GM23338 (cell line): ENCODE measurements around the gene SPATA13. TPM values are rescaled to one million over a fixed set of nuclear protein-coding genes. Genes with fewer than 3 reads are reported as not detected.
A peak's percentile ranks its signal among the peaks of the same experiment; 100 is the strongest.
"Not testable (repeated sequence)": the region's sequence is repeated elsewhere in the genome, so short reads cannot be mapped to it uniquely, and the experiment has no call there.

Experiments used
- ATAC-seq: fragments of 200-7000 bp; cut with Tn5 transposase; 3 replicates; pipeline ENCODE4 v1.9.1; 2020
- DNase-seq: peaks from one replicate; pipeline ENCODE4 v3.0.0-alpha.2; 2015; ENCODE audit warnings: low spot score
- H2AFZ ChIP-seq: fragments of 200-600 bp; sonication (generic); 2 replicates; pipeline ENCODE4 v1.8.0; 2016; ENCODE audit warnings: antibody characterized with exemption, mild to moderate bottlenecking, moderate library complexity
- H3F3A ChIP-seq: fragments of 200-600 bp; sonication (generic); replicated peaks from 2 replicates; pipeline ENCODE4 v1.8.0; 2017; ENCODE audit warnings: antibody characterized with exemption, mixed run types, low read depth
- H3K27ac ChIP-seq: fragments of 200-600 bp; sonication (generic); 2 replicates; pipeline ENCODE4 v1.6.1; 2016; ENCODE audit warnings: low read depth
- H3K27me3 ChIP-seq: fragments of 200-600 bp; sonication (generic); 2 replicates; pipeline ENCODE4 v1.8.0; 2016; ENCODE audit warnings: mild to moderate bottlenecking, mixed run types, moderate library complexity; ENCODE audit not compliant: insufficient read depth
- H3K36me3 ChIP-seq: fragments of 200-600 bp; sonication (generic); 2 replicates; pipeline ENCODE4 v1.8.0; 2016; ENCODE audit warnings: mild to moderate bottlenecking; ENCODE audit not compliant: insufficient read depth
- H3K4me1 ChIP-seq: fragments of 200-600 bp; sonication (generic); 2 replicates; pipeline ENCODE4 v1.8.0; 2016; ENCODE audit warnings: mild to moderate bottlenecking, moderate library complexity; ENCODE audit not compliant: insufficient read depth
- H3K4me2 ChIP-seq: fragments of 200-600 bp; sonication (generic); 2 replicates; pipeline ENCODE4 v1.7.1; 2017; ENCODE audit warnings: mixed run types
- H3K4me3 ChIP-seq: fragments of 200-600 bp; sonication (generic); 2 replicates; pipeline ENCODE4 v1.6.1; 2016; ENCODE audit warnings: mixed run types
- H3K79me2 ChIP-seq: fragments of 200-600 bp; sonication (generic); replicated peaks from 2 replicates; pipeline ENCODE4 v1.8.0; 2017; ENCODE audit warnings: mild to moderate bottlenecking; ENCODE audit not compliant: insufficient read depth
- H3K9me2 ChIP-seq: fragments of 200-600 bp; sonication (generic); 2 replicates; pipeline ENCODE4 v1.8.0; 2017; ENCODE audit not compliant: insufficient read depth
- H4K20me1 ChIP-seq: fragments of 200-600 bp; sonication (generic); replicated peaks from 2 replicates; pipeline ENCODE4 v1.8.0; 2017; ENCODE audit warnings: mild to moderate bottlenecking; ENCODE audit not compliant: insufficient read depth
- H3K27ac Mint-ChIP-seq: 2 replicates; pipeline ENCODE4 v1.8.0; 2020; ENCODE audit warnings: inconsistent platforms, mild to moderate bottlenecking, moderate library complexity, mixed read lengths
- H3K27me3 Mint-ChIP-seq: 3 replicates; pipeline ENCODE4 v1.8.0; 2022; ENCODE audit warnings: low read depth, mild to moderate bottlenecking, moderate library complexity, mixed read lengths, inconsistent platforms; ENCODE audit not compliant: insufficient read depth, poor library complexity
- H3K36me3 Mint-ChIP-seq: 3 replicates; pipeline ENCODE4 v1.8.0; 2021; ENCODE audit warnings: low read depth, mild to moderate bottlenecking, inconsistent platforms, moderate library complexity, mixed read lengths
- H3K4me1 Mint-ChIP-seq: 3 replicates; pipeline ENCODE4 v1.8.0; 2020; ENCODE audit warnings: mild to moderate bottlenecking, inconsistent platforms, mixed read lengths
- H3K4me3 Mint-ChIP-seq: 3 replicates; pipeline ENCODE4 v1.8.0; 2021; ENCODE audit warnings: moderate library complexity, mild to moderate bottlenecking, inconsistent platforms, mixed read lengths
- H3K9me3 Mint-ChIP-seq: 3 replicates; pipeline ENCODE4 v1.8.0; 2020; ENCODE audit warnings: moderate library complexity, mild to moderate bottlenecking, inconsistent platforms, mixed read lengths
- CREB1 ChIP-seq: fragments of 250-450 bp; sonication (Bioruptor Pico); IDR thresholded peaks from 2 replicates; pipeline ENCODE4 v1.5.0; 2020; ENCODE audit warnings: low read depth, mild to moderate bottlenecking, moderate library complexity
- CTCF ChIP-seq, 2 experiments: fragments of 200-600 bp in 1 of 2; sonication (generic) in 1 of 2; conservative IDR thresholded peaks; 2 replicates each; pipeline versions ENCODE4 v1.5.1 to v1.6.1; 2016 to 2017; ENCODE audit warnings: antibody characterized with exemption in 2 of 2, low read depth in 2 of 2, mild to moderate bottlenecking in 2 of 2, moderate library complexity in 1 of 2
- ETS1 ChIP-seq: IDR thresholded peaks from 2 replicates; pipeline ENCODE4 v1.6.1; 2016; ENCODE audit warnings: antibody characterized with exemption
- EZH2 ChIP-seq: fragments of 200-600 bp; sonication (generic); IDR thresholded peaks from one replicate; pipeline ENCODE4 v1.8.0; 2017; ENCODE audit warnings: antibody characterized with exemption, mild to moderate bottlenecking, low read depth; ENCODE audit not compliant: unreplicated experiment
- EZH2phosphoT487 ChIP-seq: fragments of 200-600 bp; sonication (generic); IDR thresholded peaks from one replicate; pipeline ENCODE4 v1.8.1; 2018; ENCODE audit warnings: antibody characterized with exemption; ENCODE audit not compliant: unreplicated experiment
- JUNB ChIP-seq: IDR thresholded peaks from one replicate; pipeline ENCODE4 v1.6.1; 2016; ENCODE audit warnings: antibody characterized with exemption; ENCODE audit not compliant: unreplicated experiment
- NANOG ChIP-seq: IDR thresholded peaks from 2 replicates; pipeline ENCODE4 v1.6.1; 2016; ENCODE audit warnings: antibody characterized with exemption, borderline replicate concordance
- STAT1 ChIP-seq: IDR thresholded peaks from one replicate; pipeline ENCODE4 v1.6.1; 2016; ENCODE audit warnings: antibody characterized with exemption; ENCODE audit not compliant: unreplicated experiment
- ZNF114 ChIP-seq: fragments of 250-450 bp; sonication (Bioruptor Pico); IDR thresholded peaks from 2 replicates; pipeline ENCODE4 v1.5.0; 2020; ENCODE audit warnings: mild to moderate bottlenecking, moderate library complexity
- ZNF331 ChIP-seq: fragments of 250-450 bp; sonication (Bioruptor Pico); IDR thresholded peaks from 2 replicates; pipeline ENCODE4 v1.5.0; 2020; ENCODE audit warnings: low read depth, mild to moderate bottlenecking, moderate library complexity
- ZNF462 ChIP-seq: fragments of 250-450 bp; sonication (Bioruptor Pico); IDR thresholded peaks from 2 replicates; pipeline ENCODE4 v1.5.0; 2020; ENCODE audit warnings: mild to moderate bottlenecking, moderate library complexity
- polyA plus RNA-seq: library from polyadenylated mRNA; unstranded; fragments of >200 nt; fragmentation: Nextera tagmentation; extraction: Ambion mirVana; gene quantifications from 2 replicates; pipeline ENCODE4 v1.2.1, GENCODE V29; 2016
- total RNA-seq: library from RNA; depleted of rRNA; stranded (reverse); fragments of >200 nt; shearing (Covaris generic); gene quantifications from 2 replicates; pipeline ENCODE4 v1.2.3, GENCODE V29; 2014

SPATA13 gene
- total and polyA plus RNA-seq, 2 experiments from 2014 or later = 11.9 to 45.7 TPM

- DNase-seq = no peak
- H3K27ac ChIP-seq = no peak overlapping the region
- no peaks in the 10 kb centered on the region; the same call in 2 of the 3 replicates for H3K36me3 Mint-ChIP-seq
- no peaks in the 10 kb centered on the region; the same call in 1 of the 2 replicates for H4K20me1 ChIP-seq
- H3K4me1 Mint-ChIP-seq = peaks cover 59% of the 10 kb centered on the region
- H3K27me3 ChIP-seq = no peaks in the 10 kb centered on the region
- no peak overlapping the region for H2AFZ ChIP-seq
- no peaks in the 10 kb centered on the region for H3K9me2 ChIP-seq
- no peaks in the 10 kb centered on the region for H3K36me3 ChIP-seq
- H3F3A ChIP-seq = no peaks in the 10 kb centered on the region
- no peaks in the 10 kb centered on the region for H3K9me3 Mint-ChIP-seq
- H3K4me3 Mint-ChIP-seq = no peak overlapping the region
- peaks cover 34% of the 10 kb centered on the region for H3K4me1 ChIP-seq
- ATAC-seq = no peak
- no peak overlapping the region for H3K4me2 ChIP-seq
- peaks cover 48% of the 10 kb centered on the region for H3K79me2 ChIP-seq
- H3K4me3 ChIP-seq = no peak overlapping the region
- TF ChIP-seq NANOG (no peak), CTCF (conservative IDR thresholded peaks at IDR 0.05; ENCODE audit: low read depth in 2 of 2) (no peak), ZNF462 (no peak), EZH2phosphoT487 (no peak), CREB1 (CRISPR knock-in tag) (no peak), STAT1 (no peak), EZH2 (no peak), ZNF114 (CRISPR knock-in tag) (no peak), ETS1 (no peak), JUNB (no peak), ZNF331 (CRISPR knock-in tag) (no peak)
- H3K27me3 Mint-ChIP-seq = peaks cover 5% of the 10 kb centered on the region
- no peak overlapping the region for H3K27ac Mint-ChIP-seq
Observed at GRCh38 chr13:24216176-24216575, 55.7 kb downstream of the SPATA13 start.

GRCh38 chr13:24216779-24217178 lies 56.3 kb downstream of the SPATA13 start:
- H3K4me1 ChIP-seq = peaks cover 34% of the 10 kb centered on the region
- not testable (repeated sequence) for H3K4me3 Mint-ChIP-seq, DNase-seq, H3K9me2 ChIP-seq, H2AFZ ChIP-seq, H3K9me3 Mint-ChIP-seq, H3F3A ChIP-seq, ATAC-seq, H3K36me3 ChIP-seq, H3K4me3 ChIP-seq, H3K36me3 Mint-ChIP-seq, H3K27me3 ChIP-seq, H3K27me3 Mint-ChIP-seq, H3K27ac Mint-ChIP-seq, H3K4me2 ChIP-seq, H4K20me1 ChIP-seq
- peak overlapping the region; percentile 36; the same call in 1 of the 2 replicates for H3K27ac ChIP-seq
- H3K79me2 ChIP-seq = peaks cover 48% of the 10 kb centered on the region
- H3K4me1 Mint-ChIP-seq = peaks cover 57% of the 10 kb centered on the region
